DND-41 (cell line): Measurements from ENCODE around the gene TMEM234.

ENCODE experiments used
- CTCF ChIP-seq: IDR thresholded peaks from 2 replicates; pipeline ENCODE4 v1.5.1; 2012; ENCODE audit warnings: borderline replicate concordance, low read length, moderate library complexity, mild to moderate bottlenecking; ENCODE audit not compliant: poor library complexity, severe bottlenecking; ENCODE audit errors: extremely low read depth
- EZH2 ChIP-seq: IDR thresholded peaks from 3 replicates; pipeline ENCODE4 v1.6.1; 2012; ENCODE audit warnings: borderline replicate concordance, low read depth, mild to moderate bottlenecking, moderate library complexity, low read length, inconsistent platforms; ENCODE audit not compliant: severe bottlenecking

- no peak for TF ChIP-seq CTCF
- TF ChIP-seq EZH2: no peak
These were observed 36.1 kb downstream of the TMEM234 start for GRCh38 chr1:32186077-32186476.
